ENCODE data around the gene UBL5.

GRCh38 chr19:9799162-9799561, 28.6 kb upstream of the UBL5 start:
- TF ChIP-seq CTCF (IDR thresholded peaks at IDR 0.05; ENCODE audit: low read depth, low read length, poor library complexity, severe bottlenecking): no peak
- TF ChIP-seq EZH2phosphoT487 (IDR thresholded peaks at IDR 0.05; ENCODE audit: borderline replicate concordance, low read length): no peak

Measured in DOHH2 (cell line).